ENCODE measurements around the gene TNIK. TPM values are rescaled to one million over a fixed set of nuclear protein-coding genes. Genes with fewer than 3 reads are reported as not detected.

TNIK gene
- total RNA-seq, 1 donor from 2014 or later, result 38.1 TPM

DNA sequence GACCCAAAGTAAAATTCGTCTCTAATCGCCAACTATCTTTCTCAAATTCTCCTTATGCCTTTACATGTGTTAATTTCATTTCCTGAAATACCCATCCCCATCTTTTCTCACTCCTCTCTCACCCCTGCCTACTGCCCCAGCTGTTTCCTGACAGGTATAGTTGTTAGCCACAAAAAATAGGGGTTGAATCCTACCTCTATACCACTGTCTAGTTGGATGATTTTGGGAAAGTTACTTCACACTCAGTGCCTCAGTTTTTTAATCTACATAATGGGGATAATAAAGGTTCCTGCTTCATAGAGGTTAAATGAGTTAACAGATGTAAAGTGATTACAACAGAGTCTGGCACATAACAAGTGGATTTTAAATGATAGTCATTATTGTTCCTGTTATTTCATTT is 189.7 kb downstream of the TNIK start:
- Mint-ChIP-seq H3K27me3 (peaks cover 6% of the 10 kb centered on the region), H3K9me3 (peaks cover 10% of the 10 kb centered on the region), H3K27ac (no peak overlapping the region), H3K4me1 (ENCODE audit: unreplicated experiment) (no peaks in the 10 kb centered on the region), H3K36me3 (peaks cover 3% of the 10 kb centered on the region), H3K4me3 (no peak overlapping the region)
- DNase-seq (ENCODE audit: extremely low spot score, unreplicated experiment), result no peak
- TF ChIP-seq, protein P1, sequence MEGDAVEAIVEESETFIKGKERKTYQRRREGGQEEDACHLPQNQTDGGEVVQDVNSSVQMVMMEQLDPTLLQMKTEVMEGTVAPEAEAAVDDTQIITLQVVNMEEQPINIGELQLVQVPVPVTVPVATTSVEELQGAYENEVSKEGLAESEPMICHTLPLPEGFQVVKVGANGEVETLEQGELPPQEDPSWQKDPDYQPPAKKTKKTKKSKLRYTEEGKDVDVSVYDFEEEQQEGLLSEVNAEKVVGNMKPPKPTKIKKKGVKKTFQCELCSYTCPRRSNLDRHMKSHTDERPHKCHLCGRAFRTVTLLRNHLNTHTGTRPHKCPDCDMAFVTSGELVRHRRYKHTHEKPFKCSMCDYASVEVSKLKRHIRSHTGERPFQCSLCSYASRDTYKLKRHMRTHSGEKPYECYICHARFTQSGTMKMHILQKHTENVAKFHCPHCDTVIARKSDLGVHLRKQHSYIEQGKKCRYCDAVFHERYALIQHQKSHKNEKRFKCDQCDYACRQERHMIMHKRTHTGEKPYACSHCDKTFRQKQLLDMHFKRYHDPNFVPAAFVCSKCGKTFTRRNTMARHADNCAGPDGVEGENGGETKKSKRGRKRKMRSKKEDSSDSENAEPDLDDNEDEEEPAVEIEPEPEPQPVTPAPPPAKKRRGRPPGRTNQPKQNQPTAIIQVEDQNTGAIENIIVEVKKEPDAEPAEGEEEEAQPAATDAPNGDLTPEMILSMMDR (conservative IDR thresholded peaks at IDR 0.05), result no peak

GRCh38 chr3:171269542-171269941 is 190.7 kb downstream of the TNIK start:
- TF ChIP-seq, protein P1 (conservative IDR thresholded peaks at IDR 0.05), result no peak
- no peak for DNase-seq (ENCODE audit: extremely low spot score, unreplicated experiment)
- H3K27ac Mint-ChIP-seq, result no peak overlapping the region
- H3K4me3 Mint-ChIP-seq, result no peak overlapping the region
- peaks cover 6% of the 10 kb centered on the region for H3K27me3 Mint-ChIP-seq
- H3K4me1 Mint-ChIP-seq (ENCODE audit: unreplicated experiment), result no peaks in the 10 kb centered on the region
- H3K36me3 Mint-ChIP-seq, result no peaks in the 10 kb centered on the region
- H3K9me3 Mint-ChIP-seq, result peaks cover 2% of the 10 kb centered on the region

DNA sequence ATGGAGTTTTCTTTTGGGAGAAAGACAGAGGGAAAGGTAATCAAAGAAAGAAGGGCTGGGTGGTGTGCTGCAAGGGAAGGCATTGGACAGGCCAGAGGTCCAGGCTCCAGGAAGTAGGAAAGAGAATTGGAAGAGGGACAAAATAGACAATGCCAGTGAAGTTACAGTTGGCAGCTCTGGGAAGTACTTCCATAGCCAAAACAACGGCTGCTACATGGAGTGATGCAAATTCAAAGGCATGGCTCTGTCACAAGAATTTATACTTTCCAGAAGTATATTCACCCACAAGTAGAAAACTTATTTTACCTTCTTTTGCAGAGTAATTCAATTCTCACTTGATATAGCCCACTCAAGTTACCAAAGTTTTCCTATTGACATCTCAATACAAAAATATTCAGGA is 191.5 kb downstream of the TNIK start:
- peaks cover 6% of the 10 kb centered on the region for H3K27me3 Mint-ChIP-seq

DNA sequence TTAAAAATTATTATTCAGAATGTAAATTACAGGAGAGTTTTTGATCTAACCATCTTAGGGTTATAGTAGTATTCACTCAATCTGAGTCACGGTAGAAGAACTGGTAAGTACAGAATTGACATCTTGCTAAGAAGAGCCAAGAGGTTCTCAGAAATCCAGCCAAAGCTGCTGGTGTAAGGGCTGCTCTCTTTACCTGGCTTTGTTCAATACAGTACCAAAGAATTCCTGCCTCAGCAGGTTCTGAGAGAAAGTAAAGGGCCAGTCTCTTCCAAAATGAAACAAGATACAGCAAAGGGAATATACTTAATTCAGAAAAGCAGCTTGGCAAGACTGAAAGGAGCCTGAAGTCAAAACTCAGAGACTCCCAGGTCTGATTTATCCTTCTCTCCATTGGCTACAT is 193.1 kb downstream of the TNIK start:
- H3K9me3 Mint-ChIP-seq, result no peaks in the 10 kb centered on the region
- peaks cover 9% of the 10 kb centered on the region for H3K27me3 Mint-ChIP-seq
- no peaks in the 10 kb centered on the region for H3K36me3 Mint-ChIP-seq
- no peak for DNase-seq (ENCODE audit: extremely low spot score, unreplicated experiment)
- H3K27ac Mint-ChIP-seq, result no peak overlapping the region
- H3K4me3 Mint-ChIP-seq, result no peak overlapping the region
- TF ChIP-seq, protein P1 (conservative IDR thresholded peaks at IDR 0.05), result no peak
- H3K4me1 Mint-ChIP-seq (ENCODE audit: unreplicated experiment), result no peaks in the 10 kb centered on the region

More for the DNA sequence above, 191.5 kb downstream of the TNIK start:
- H3K9me3 Mint-ChIP-seq, result no peaks in the 10 kb centered on the region
- H3K27ac Mint-ChIP-seq, result no peak overlapping the region
- H3K4me1 Mint-ChIP-seq (ENCODE audit: unreplicated experiment), result no peaks in the 10 kb centered on the region
- H3K36me3 Mint-ChIP-seq, result no peaks in the 10 kb centered on the region
- no peak overlapping the region for H3K4me3 Mint-ChIP-seq
- DNase-seq (ENCODE audit: extremely low spot score, unreplicated experiment), result no peak
- TF ChIP-seq, protein P1 (conservative IDR thresholded peaks at IDR 0.05), result no peak

DNA sequence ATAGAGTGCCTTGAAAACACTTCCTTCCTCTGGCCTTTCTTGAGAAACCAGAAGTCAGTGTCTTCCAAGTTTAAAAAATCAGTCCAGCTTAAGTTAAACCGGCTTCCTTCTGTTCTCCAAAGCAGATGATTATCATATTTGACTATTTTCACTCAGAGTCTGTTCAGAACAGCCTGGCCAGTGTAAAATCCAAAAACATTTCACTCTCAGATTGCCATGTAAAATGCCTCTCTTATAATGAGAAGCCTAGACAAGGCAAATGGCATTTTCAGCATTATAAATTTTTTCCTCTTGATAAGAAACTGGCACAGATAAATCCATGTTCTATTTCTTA is 193.5 kb downstream of the TNIK start:
- no peak overlapping the region for H3K4me3 Mint-ChIP-seq
- no peaks in the 10 kb centered on the region for H3K36me3 Mint-ChIP-seq
- peaks cover 9% of the 10 kb centered on the region for H3K27me3 Mint-ChIP-seq

More for the DNA sequence above, 193.5 kb downstream of the TNIK start:
- H3K9me3 Mint-ChIP-seq, result no peaks in the 10 kb centered on the region
- no peak overlapping the region for H3K27ac Mint-ChIP-seq
- TF ChIP-seq, protein P1 (conservative IDR thresholded peaks at IDR 0.05), result no peak
- H3K4me1 Mint-ChIP-seq (ENCODE audit: unreplicated experiment), result peaks cover under 1% of the 10 kb centered on the region
- DNase-seq (ENCODE audit: extremely low spot score, unreplicated experiment), result no peak
